Measurements from ENCODE around the gene DAG1.

The DAG1 gene

GRCh38 chr3:49465270-49466034, 4.6 kb upstream of the DAG1 start:
- H3K4me3 ChIP-seq (replicated peaks; ENCODE audit: insufficient read depth, low read length): no peak overlapping the region
- H3K27ac ChIP-seq (replicated peaks): no peak overlapping the region
- TF ChIP-seq CTCF (IDR thresholded peaks at IDR 0.05; ENCODE audit: insufficient read depth, low read length) (no peak), POLR2AphosphoS5 (IDR thresholded peaks at IDR 0.05; ENCODE audit: low read depth) (no peak), GABPA (IDR thresholded peaks at IDR 0.05; ENCODE audit: low read depth) (no peak), SPI1 (IDR thresholded peaks at IDR 0.05; ENCODE audit: borderline replicate concordance, low read depth) (no peak), REST (IDR thresholded peaks at IDR 0.05; ENCODE audit: insufficient replicate concordance, low read depth) (no peak)
- DNase-seq (ENCODE audit: low read depth in 1 of 2, low spot score in 1 of 2): no peak
- no peaks in the 10 kb centered on the region for H3K27me3 ChIP-seq (ENCODE audit: insufficient read depth, poor library complexity, severe bottlenecking)

- Histone ChIP-seq H3K4me3 (replicated peaks; ENCODE audit: insufficient read depth, low read length) (no peak overlapping the region), H3K27me3 (ENCODE audit: insufficient read depth, poor library complexity, severe bottlenecking) (no peaks in the 10 kb centered on the region), H3K27ac (replicated peaks) (no peak overlapping the region)
- TF ChIP-seq CTCF (IDR thresholded peaks at IDR 0.05; ENCODE audit: insufficient read depth, low read length): no peak
- no peak for TF ChIP-seq REST (IDR thresholded peaks at IDR 0.05; ENCODE audit: insufficient replicate concordance, low read depth)
- no peak for TF ChIP-seq GABPA (IDR thresholded peaks at IDR 0.05; ENCODE audit: low read depth)
- TF ChIP-seq POLR2AphosphoS5 (IDR thresholded peaks at IDR 0.05; ENCODE audit: low read depth): no peak
- TF ChIP-seq SPI1 (IDR thresholded peaks at IDR 0.05; ENCODE audit: borderline replicate concordance, low read depth): no peak
- no peak for DNase-seq (ENCODE audit: low read depth in 1 of 2, low spot score in 1 of 2)
These were observed 4.0 kb upstream of the DAG1 start for GRCh38 chr3:49466085-49466484.

- Histone ChIP-seq H3K27me3 (ENCODE audit: insufficient read depth, poor library complexity, severe bottlenecking) (no peaks in the 10 kb centered on the region), H3K4me3 (replicated peaks; ENCODE audit: insufficient read depth, low read length) (peak overlapping the region; percentile 46), H3K27ac (replicated peaks) (peak overlapping the region; percentile 66)
- DNase-seq (ENCODE audit: low read depth in 1 of 2, low spot score in 1 of 2): no peak
- TF ChIP-seq CTCF (IDR thresholded peaks at IDR 0.05; ENCODE audit: insufficient read depth, low read length) (no peak), GABPA (IDR thresholded peaks at IDR 0.05; ENCODE audit: low read depth) (no peak), REST (IDR thresholded peaks at IDR 0.05; ENCODE audit: insufficient replicate concordance, low read depth) (no peak)
These were observed 781 bp upstream of the DAG1 start for GRCh38 chr3:49469037-49469935.
